Stimulated activated CD4-positive, alpha-beta T cell treated with anti-CD3 and anti-CD28 coated beads, Interleukin-1b, Interleukin-23, amount 100 ng/mL, for 4 hours (primary cell): Measurements from ENCODE around the gene ABHD12.
A peak's percentile ranks its signal among the peaks of the same experiment; 100 is the strongest.
"Not testable (repeated sequence)": the region's sequence is repeated elsewhere in the genome, so short reads cannot be mapped to it uniquely, and the experiment has no call there.

Experiments
- DNase-seq, 2 donors: peaks; one replicate each; pipeline ENCODE4 v3.0.0-alpha.2; 2020; ENCODE audit warnings: low read depth in 2 of 2

Gene ABHD12

DNA sequence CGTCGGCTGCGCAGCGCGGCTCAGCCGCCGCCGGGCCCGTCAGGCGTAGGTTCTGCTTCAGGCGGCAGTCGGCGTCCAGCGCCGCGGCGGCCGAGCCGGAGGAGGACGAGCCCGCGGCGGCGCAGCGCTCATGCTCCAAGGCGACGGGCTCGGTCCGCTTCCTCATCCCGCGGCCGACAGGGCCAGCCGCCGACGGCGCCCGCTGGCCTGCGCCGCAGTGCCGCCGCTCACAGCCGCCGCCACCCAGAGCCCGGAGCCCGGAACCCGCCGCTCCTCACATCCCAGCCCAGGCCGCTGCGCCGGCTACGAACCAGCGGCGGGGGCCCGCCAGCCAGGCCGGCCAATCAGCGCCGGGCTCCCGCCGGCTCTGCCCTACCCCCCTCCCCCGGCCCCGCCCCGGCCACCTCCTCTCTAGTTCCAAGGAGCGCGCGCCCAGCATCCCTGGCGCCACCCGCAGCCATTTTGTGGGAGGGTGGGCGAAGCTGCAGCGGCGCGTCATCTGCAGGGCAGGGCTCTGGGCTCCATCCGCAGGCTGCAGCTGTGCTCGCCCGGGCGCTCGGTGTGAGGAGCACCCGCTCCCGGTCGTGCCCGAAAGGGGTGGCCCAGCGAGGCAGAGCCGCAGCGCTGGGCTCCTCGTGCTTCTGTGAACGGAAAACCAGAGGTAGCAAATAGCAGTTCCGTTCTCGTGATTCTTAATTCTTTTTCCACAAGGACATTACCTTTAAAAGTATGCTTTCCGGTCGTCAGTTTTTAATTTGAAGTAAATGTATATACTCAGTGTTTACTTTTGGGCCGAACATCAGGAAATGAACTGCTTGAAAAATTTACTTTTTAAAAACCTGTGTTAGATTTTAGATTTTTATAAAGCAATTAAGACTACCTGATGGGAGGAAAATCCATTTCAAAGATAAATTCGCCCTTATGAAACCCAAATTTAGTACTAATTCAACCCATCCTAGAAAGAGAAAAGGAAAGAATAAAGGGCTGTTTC lies at the start of gene ABHD12:
ABHD12 (minus strand) TSS at position 298 of the 991 bp plus-strand sequence; CDS start at position 166, 132 bp downstream.
- peak; percentile 91 to 92 for DNase-seq

DNA sequence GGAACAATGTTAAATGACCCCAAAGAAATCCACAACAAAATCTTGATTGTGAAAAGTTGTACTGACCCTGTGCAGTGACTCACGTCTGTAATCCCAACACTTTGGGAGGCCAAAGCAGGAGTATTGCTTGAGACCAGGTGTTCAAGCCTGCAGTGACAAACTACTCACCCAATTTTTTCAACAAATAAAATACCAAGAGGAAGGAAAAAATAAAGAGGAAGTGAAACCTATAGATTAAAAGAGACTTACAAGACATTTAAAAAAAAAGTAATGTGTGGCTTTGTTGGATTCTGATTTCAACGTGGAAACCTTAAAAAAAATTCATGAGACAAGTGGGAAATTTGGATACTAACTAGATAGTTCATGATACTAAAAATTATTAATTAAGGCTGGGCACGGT lies 48.7 kb upstream of the ABHD12 start:
- DNase-seq, result no peak

DNA sequence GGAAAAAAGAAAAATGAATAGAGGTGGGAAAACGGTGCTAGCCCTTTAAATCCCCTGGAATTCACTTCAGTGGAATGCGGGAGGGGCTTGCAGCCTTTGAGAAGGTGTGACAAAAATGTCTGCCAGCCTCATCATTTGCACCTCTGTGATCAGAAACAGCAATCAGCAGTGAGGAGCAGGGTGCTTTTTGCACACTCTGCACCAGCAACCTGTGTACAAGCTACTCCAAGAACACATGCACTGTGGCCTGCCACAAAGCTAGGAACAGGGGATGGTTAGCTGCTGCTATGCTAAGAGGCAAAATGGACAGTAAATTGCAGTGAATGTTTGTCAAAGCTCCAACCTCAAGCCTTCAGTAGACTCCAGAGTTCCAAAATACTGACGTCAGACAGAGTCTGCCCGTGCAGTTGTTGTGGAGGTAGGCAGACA lies 46.5 kb upstream of the ABHD12 start:
- DNase-seq, result no peak

DNA sequence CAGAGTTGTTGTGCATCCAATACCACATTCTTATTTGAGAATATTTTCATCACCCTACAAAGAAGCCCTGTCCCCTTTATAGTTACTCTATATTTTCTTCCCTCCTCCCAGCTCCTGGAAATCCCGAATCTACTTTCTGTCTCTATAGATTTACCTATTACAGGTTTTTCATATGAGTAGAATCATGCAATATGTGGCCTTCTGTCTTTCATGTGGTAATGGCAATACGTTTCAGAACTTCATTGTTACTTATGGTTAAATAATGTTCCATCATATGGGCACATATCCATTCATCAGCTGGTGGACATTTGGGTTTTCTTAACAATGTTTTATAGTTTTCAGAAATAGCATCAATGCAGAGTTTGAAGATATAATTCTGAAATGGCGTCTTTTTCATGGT lies 33.9 kb upstream of the ABHD12 start:
- no peak for DNase-seq

DNA sequence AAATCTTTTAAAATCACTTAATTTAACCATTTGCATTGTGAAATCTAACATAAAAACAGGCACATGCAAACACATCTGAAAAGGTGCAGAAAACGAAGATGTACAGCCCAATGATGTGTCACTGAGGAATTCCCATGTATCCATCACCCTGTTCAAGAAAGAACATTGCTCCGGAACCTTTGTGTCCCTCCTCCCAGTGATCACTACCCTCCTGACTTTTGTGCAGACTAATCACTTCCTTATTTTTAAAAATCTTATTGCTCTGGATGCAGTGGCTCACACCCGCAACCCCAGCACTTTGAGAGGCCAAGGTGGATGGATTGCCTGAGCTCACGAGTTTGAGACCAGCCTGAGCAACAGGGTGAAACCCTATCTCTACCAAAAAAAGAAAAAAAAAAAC lies 31.4 kb upstream of the ABHD12 start:
- DNase-seq, result no peak

DNA sequence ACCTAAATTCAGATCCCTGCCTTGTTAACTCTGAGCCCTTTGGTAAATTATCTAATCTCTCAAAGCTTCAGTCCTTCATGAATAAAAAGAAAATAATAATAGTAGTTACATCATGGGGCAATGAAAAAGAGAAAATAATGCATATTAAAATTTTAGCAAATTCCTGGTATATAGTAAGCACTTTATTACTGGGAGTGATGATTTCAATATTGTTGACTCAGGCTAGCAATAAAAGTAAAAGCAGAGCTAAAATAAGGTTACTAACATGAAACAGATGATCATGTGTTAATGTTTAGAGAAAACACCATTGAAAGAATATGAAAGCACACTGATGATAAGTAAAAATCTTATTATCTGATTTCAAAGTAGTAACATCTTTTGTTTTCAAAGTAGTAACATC lies 30.5 kb upstream of the ABHD12 start:
- DNase-seq, result no peak

DNA sequence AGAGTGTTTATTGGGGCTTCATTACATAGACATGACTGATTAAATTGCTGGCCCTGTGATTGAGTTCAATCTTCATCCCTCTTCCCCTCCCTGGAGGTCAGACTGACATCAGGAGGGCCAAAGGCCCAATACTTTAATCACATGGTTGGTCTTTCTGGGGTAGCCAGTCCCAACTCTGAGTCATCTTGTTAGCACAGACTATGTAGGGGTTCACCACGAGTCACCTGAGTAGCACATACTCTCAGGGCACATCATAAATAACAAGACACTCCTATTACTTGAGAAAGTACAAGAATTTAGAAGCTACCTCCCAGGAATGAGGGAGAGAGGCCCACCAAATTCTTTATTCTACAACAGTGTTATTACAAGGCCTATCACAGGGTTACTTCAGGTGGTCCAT lies 28.1 kb upstream of the ABHD12 start:
- DNase-seq, result no peak

DNA sequence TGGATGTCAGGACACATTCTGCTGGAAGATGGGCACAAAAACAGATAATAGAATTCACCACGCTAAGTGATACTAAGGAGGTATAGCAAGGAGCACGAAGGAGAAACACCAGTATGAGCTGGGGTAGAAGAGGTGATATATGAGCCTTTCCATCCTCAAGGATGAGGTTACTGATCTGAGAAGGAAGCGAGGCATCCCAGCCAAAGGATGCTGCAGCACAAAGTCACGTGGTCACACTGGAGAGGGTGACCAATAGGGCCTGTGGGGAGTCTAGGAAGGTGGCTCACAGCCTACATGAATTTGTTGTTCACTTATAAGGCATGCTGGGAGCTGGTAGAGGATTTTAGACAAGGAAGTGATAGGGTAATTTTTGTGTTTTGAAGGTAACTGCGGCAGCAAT lies 18.3 kb upstream of the ABHD12 start:
- DNase-seq, result no peak

DNA sequence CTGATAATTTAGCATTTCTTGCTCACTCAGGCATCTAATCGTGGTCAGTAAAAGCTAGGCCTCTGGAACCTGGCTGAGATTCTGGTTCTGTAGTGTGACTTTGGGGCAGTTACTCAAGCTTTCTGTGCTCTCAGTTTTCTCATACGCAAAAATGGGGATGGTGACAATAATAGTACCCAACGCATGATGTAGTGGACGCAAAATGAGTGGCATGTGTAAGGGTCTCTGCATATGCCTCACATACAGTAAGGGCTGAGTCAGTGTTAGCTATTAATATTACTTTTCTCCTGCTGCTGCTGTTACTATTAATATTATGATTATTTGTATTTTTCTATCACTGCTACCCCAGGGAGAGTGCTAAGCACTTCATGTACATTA lies 17.5 kb upstream of the ABHD12 start:
- DNase-seq, result no peak

DNA sequence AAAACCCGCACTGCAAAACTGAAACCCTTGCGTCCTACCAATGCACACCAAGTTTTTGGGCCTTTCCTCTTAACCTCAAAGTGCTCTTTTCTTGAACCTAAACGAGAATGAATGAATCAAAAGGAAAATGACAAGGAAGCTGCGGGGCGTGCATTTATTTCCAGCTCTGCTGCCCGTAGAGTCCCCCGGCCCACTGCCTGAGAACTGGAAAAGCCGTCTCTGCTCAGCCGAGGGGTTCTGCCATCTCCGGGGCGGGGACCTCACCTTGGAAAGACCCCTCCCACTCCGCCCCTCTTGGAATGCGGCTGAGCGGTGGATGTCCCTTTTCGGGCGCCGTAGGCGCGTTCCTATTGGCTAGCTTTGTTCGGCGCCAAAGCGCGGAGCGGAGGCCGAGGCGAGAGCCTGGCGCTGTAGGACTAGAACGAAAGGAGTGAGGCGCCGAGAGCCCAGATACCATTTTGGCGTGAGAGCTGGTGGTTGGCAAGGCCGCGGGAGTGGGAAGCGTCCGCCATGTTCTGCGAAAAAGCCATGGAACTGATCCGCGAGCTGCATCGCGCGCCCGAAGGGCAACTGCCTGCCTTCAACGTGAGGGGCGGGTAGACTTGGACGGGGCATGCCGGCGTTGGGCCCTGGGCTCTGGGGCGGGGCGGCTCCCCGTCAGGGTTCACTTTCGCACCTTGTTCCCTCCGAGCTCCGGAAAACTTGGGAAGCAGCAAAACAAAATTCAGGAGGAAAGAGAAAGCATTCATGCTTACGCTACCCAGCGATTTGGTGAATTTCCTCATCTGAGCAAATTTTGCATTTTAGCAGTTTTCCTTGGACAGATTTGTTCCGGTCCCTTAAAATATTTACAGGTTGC lies 16.9 kb upstream of the ABHD12 start, which contains the start of gene GINS1:
GINS1 (plus strand) TSS at position 363 of the 859 bp plus-strand sequence; CDS start at position 511, 148 bp downstream.
- DNase-seq, result peak; percentile 57 to 80

DNA sequence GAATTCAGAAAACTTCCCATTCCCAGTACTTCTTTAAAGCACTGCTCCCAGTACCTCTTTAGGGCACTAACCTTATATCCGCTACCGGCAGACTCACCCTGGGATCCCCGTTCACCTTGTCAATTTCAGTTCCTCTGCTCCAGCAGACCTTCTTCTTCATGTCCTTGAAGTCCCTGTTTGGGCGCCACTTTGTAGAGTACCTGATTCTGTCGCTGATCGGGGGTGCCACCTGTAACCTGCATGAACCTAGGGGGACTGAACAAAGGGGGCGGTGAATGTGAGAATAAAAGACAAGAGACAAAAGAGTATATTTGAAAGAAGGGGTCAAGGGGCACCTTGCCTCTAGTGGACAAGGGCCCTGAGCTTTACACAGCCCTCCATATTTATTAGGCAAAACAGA lies 11.9 kb upstream of the ABHD12 start:
- DNase-seq, result no peak

DNA sequence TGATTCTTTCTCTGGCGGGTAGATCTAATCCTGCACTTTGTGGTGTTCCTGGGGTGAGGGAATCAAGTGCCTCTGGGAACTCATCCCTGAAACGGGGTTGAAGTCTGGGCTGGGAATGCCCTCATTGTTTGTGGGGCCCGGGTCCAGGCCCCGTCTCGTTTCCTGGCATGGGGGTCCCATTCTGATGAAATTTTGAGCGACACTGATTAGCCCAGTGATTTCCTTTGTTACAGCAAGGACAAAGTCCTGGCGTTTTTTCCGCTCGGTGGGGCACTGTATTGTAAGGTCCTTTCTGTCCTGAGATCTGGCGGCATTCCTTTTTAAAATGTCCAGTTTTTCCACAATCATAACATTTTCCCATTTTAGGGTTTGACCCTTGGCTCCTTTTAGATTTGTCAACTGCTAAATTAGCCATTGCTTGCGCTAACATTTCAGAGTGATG lies 9.7 kb upstream of the ABHD12 start:
- not testable (repeated sequence) for DNase-seq

DNA sequence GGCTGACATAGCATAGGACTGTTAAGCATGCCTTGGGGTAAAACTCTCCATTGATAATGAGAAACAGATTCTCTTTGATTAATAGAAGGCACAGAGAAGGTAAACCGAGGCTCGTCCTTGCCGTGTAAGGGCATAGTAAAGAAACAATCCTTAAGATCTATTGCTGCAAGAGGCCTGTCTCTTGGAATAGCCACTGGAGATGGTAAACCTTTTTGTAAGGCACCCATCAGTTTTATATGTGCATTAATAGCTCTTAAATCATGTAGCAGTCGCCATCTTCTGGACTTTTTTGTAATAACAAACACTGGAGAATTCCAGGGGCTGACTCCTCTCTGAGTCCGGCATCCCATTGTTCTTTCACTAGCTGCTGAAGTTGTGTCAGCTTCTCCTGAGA lies 8.4 kb upstream of the ABHD12 start:
- DNase-seq, result no peak

DNA sequence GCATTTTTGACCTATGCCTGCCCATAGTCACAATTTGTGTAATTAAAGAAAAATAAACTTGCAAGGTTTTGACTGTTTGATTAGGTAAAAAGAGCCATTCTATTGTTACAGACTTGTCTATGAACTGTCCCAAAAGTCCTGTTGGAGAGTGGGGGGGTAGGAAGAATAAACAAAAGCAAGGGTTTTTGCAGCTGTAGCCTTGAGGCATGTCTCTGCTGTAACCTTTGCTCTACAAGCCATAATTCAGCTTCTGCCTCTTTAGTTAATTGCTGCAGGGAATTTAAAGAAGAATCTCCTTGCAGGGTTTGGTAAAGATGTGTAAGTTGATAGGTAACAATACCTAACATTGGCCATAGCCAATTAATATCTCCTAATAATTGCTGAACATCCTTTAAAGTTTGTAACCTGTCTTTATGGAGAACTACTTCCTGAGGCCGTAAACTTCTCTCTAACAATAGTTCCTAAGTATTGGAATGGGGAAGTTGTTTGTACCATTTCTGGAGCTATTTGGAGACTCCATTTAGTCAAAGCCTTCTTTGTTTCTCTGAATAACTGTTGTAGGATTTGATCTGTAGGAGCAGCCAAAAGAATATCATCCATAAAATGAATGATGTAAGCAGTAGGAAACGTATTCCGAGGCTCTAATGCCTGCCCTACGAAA lies 7.9 kb upstream of the ABHD12 start:
- DNase-seq, result no peak

DNA sequence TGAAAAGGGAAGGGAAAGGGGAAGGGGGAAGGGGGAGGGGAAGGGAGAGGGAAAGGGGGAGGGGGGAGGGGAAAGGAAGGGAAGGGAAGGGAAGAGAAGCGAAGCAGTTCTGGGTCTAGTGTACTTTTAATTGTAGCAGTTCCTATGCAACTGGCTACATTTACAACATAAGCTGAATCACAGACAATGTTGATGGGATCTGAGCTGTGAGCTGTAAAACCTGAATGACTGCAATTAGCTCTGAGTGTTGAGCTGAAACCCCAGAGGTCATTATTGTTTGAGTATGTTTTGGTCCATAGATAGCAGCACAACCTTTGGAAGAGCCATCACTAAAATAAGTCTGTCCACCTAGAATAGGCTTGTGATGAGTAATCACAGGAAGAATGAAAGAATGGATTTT lies 7.2 kb upstream of the ABHD12 start:
- no peak for DNase-seq

DNA sequence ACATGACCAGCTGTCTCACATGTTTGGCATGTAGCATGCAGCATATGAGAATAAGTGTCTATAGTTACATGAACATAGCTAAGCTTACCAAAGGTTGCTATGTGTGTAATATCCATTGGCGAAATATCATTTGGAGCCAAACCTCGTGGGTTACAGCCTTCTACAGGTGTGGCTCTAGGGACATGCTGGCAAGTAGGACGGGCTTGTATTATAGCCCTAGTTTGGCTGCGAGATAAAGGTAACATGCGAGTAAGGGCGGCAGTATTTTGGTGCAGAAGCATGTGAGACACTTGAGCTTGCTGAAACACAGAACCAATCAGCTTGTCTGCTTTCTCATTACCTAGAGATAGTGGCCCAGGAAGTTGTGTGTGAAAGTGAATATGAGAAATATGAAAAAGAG lies 6.5 kb upstream of the ABHD12 start:
- DNase-seq, result no peak

DNA sequence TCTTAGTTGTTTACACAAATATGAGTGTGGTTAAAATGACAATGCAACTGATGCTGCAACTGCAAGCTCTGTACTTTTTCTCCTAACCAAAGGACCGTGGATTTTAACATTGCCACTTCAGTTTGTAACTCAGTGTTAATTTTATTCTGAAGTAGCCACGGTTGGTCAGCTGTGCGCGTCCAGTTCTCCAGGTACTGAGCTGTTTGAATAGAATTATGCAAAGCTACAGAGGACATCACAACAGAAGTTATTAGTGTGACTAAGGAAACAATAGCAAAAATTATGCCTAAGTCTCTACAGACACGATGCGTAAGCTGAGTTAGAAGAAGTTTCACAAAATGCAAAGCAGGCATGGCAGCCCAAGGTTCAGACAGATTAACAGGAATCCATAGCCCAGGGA lies 4.4 kb upstream of the ABHD12 start:
- no peak for DNase-seq

DNA sequence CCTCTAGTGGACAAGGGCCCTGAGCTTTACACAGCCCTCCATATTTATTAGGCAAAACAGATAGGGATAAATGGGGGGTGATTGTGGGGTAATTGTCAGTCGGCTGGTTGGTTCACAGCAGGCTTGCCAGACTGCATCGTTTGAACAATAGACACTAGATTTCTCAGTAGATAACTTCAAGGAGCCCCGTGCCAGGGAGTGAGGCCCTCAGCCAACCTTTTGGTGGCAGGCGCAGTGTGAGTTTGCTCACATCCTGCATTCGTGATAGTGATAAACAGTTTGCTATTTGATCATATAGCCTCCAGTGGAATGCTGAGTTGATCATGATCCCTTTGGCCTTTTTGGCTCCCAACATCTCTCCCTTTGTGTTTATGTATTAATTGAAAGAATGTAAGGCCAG lies 3.6 kb upstream of the ABHD12 start:
- no peak for DNase-seq

DNA sequence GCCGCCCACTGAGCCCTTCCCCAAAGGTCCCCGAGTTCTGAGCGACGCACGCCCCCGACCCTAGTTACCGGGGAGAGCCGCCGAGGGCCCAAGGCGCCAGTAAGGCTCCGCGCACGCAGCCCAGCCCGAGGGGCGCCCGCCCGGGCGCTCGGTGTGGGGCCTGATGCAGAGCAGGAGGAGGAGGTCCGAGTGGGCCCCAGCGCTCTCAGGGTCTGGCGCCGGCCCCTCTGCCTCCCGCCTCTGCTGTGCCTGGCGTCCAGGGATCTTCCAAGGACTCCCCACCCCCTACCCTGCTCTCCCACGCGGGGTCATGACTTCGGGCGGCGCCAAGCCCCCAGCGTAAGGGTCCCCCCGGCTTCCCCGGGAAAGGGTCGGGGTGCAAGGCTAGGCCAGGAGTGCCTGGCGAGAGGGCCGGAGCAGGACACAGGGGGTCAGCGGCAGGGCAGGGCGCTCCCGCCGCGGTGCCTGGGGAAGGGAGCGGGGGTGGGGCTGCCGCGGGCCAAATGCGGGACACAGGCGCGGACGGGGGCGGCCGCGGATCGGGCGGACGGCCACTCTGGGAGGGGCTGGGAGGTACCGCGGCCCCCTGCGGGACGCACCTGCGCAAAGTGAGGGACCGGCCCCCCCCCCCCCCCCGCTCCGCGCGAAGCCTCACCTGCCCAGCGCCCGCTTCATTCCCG lies 637 bp downstream of the ABHD12 start:
- DNase-seq, result peak in 1 of 2 donors; percentile 31

DNA sequence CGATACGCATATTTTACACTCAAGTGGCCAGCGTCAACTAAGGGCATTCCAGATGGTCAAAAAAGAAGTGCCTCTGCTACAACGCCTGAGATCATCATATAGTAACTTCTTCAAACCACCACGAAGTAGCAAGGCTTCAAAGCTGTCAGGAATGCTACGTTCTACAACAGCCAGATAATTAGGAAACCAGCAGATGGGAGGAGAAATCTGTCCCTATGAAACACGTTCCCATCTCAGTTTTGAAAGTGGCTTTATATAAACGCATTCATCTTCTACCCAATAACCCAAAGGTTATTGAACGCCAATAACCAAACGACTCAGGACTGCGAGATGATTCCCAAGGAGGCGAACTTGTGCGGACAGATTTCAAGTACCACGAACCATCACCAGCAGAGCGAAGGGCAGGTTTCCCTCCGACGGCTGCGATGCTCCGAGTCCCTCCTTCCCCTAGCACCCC lies 1.2 kb downstream of the ABHD12 start:
- no peak for DNase-seq

DNA sequence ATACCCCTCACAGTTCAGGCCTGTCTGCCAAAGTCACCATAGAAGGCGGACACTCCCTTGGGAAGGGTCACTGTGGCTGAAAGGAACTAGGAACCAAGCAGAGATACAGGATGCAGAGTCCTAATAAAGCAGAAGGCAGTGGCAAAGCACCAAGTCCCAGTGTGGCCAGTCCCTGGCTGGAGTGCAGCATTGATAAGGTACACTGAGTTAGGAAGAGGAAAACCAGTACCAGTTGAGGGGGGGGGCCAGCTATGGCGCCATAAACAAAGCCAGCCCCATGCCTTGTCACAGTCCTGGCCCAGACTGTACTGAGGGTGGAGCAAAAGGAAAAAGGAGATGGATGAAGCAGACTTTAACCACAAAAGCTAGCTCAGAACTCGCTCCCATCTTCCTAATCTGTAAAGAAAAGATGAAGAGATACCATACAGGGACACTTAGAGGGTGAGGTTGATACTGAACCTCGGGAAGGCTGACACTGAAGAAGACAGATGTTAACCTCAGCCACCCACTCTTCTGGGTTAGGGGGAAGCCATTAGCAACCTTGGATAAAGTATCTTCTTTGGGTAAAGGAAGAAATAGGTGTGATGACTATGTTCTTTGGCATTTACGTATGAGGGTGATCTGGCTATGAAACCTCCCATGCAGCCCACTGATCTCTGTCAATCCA lies 7.8 kb downstream of the ABHD12 start:
- no peak for DNase-seq
